ENCODE data around the gene MYO5B. TPM values are rescaled to one million over a fixed set of nuclear protein-coding genes. Genes with fewer than 3 reads are reported as not detected.

The MYO5B gene
- polyA plus RNA-seq, 1 of the 3 experiments (the other 2 are of a cell fraction), result 1.3 TPM

DNA sequence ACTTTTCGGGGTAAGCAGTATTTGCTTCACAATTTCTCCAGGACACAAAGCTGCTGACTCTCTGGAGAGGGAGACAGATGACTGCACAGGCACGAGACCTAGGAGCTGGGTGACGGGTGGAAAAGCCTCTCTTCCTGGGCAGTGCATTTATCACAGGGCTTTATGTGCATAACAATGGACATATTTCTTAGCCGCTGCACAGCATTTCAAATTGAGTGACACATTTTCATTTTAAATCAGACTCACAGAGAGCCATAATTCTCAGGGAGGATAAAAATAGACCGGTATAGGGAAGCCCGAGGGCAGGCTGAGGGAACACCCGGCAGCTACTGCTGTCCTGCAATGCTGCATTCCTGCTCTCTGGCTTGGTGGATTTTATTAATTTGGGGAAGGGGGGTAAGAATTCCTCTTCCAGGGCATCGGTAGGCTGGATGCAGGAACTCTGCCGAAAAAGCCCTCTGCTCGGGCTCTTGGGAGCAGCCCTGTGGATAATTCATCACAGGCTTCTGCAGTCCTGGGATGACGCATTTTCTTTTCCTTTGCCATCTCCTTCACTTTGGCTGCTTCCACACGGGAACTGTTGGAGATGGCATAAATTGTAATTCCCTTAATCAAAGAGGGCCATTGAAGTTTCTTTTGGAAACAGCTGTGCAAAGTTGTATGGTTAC is 273.5 kb downstream of the MYO5B start:
- ChIA-PET CTCF (interaction anchor here (0.6 to 1.7 kb wide), 3 partner anchors 22 to 435 kb away, joined by 3 to 4 read pairs (median 3); no protein-coding TSS in a partner anchor), POLR2A (interaction anchor here (0.6 kb wide), 1 partner anchor 378 kb away, joined by 3 read pairs; no protein-coding TSS in a partner anchor)
- Histone ChIP-seq H3K4me2 (peak overlapping the region; percentile 72), H3K9me3 (no peaks in the 10 kb centered on the region), H2AFZ (ENCODE audit: low read depth) (peak overlapping the region; percentile 13; the same call in 1 of the 2 replicates), H3K27me3 (ENCODE audit: insufficient read depth) (no peaks in the 10 kb centered on the region), H3K79me2 (ENCODE audit: insufficient read depth) (no peaks in the 10 kb centered on the region), H4K20me1 (ENCODE audit: insufficient read depth) (no peaks in the 10 kb centered on the region), H3K9me2 (no peaks in the 10 kb centered on the region), H3K4me3 (ENCODE audit: low read depth in 2 of 2, low read length in 1 of 2) (peak overlapping the region in 1 of 2 experiments; percentile 31; a peak in 1 of 4 replicates), H3K9ac (no peak overlapping the region), H3K4me1 (ENCODE audit: control insufficient read depth in 1 of 2, insufficient read depth in 2 of 2, low read depth in 1 of 2, low read length in 1 of 2) (peaks cover 5 to 12% of the 10 kb centered on the region in 2 experiments), H3K27ac (ENCODE audit: low read depth in 2 of 2, low read length in 1 of 2) (peak overlapping the region; percentile 50 to 78; a peak in 3 of 4 replicates), H3F3A (replicated peaks; ENCODE audit: insufficient read depth) (peaks cover 16% of the 10 kb centered on the region), H3K36me3 (replicated peaks in 1 of 2; ENCODE audit: control insufficient read depth in 1 of 2, insufficient read depth in 2 of 2, low read length in 1 of 2) (no peaks in the 10 kb centered on the region)
- 22% methylated on average over 11 of the region's 12 CpGs for WGBS (ENCODE audit: low lambda C conversion rate)
- peak; percentile 26 for DNase-seq
- TF ChIP-seq TCF12 (IDR thresholded peaks at IDR 0.05) (0 out of 2 replicates have a peak, but pooled peaks have one; percentile 4), TEAD4 (IDR thresholded peaks at IDR 0.05; ENCODE audit: borderline replicate concordance, insufficient read depth) (no peak), EZH2phosphoT487 (IDR thresholded peaks at IDR 0.05; ENCODE audit: borderline replicate concordance, low read depth) (no peak), FOXM1 (IDR thresholded peaks at IDR 0.05; ENCODE audit: low read depth) (no peak)
- TF ChIP-seq, protein P1, sequence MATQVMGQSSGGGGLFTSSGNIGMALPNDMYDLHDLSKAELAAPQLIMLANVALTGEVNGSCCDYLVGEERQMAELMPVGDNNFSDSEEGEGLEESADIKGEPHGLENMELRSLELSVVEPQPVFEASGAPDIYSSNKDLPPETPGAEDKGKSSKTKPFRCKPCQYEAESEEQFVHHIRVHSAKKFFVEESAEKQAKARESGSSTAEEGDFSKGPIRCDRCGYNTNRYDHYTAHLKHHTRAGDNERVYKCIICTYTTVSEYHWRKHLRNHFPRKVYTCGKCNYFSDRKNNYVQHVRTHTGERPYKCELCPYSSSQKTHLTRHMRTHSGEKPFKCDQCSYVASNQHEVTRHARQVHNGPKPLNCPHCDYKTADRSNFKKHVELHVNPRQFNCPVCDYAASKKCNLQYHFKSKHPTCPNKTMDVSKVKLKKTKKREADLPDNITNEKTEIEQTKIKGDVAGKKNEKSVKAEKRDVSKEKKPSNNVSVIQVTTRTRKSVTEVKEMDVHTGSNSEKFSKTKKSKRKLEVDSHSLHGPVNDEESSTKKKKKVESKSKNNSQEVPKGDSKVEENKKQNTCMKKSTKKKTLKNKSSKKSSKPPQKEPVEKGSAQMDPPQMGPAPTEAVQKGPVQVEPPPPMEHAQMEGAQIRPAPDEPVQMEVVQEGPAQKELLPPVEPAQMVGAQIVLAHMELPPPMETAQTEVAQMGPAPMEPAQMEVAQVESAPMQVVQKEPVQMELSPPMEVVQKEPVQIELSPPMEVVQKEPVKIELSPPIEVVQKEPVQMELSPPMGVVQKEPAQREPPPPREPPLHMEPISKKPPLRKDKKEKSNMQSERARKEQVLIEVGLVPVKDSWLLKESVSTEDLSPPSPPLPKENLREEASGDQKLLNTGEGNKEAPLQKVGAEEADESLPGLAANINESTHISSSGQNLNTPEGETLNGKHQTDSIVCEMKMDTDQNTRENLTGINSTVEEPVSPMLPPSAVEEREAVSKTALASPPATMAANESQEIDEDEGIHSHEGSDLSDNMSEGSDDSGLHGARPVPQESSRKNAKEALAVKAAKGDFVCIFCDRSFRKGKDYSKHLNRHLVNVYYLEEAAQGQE (IDR thresholded peaks at IDR 0.05; ENCODE audit: low read depth, low read length), result no peak
- TF ChIP-seq, protein P2, sequence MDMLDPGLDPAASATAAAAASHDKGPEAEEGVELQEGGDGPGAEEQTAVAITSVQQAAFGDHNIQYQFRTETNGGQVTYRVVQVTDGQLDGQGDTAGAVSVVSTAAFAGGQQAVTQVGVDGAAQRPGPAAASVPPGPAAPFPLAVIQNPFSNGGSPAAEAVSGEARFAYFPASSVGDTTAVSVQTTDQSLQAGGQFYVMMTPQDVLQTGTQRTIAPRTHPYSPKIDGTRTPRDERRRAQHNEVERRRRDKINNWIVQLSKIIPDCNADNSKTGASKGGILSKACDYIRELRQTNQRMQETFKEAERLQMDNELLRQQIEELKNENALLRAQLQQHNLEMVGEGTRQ (IDR thresholded peaks at IDR 0.05; ENCODE audit: borderline replicate concordance, low read depth, low read length), result no peak

DNA sequence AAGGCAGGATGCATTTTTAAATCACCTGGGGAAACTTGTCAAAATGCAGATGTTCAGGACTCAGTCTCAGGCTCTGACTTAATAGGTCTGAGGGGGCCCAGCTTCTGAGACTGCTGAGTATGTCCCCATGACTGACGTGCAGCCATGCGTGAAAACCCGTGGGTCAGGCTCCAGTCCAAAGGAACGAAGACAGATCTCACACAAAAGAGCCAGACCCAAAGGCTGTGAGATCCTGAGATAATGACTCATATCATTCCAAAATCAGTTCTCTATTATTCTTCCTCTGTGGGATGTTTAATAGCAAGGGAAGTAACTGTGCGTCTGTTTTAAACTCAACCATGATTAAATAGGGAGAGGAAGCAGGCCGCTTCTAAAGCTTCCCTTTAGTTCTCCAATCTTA is 274.2 kb downstream of the MYO5B start:
- Histone ChIP-seq H2AFZ (ENCODE audit: low read depth) (0 out of 2 replicates have a peak overlapping the region, but pooled peaks have one; percentile 35), H3K27ac (ENCODE audit: low read depth in 2 of 2, low read length in 1 of 2) (peak overlapping the region; percentile 53 to 78; a peak in 3 of 4 replicates), H3K9me3 (no peaks in the 10 kb centered on the region), H3K36me3 (replicated peaks in 1 of 2; ENCODE audit: control insufficient read depth in 1 of 2, insufficient read depth in 2 of 2, low read length in 1 of 2) (no peaks in the 10 kb centered on the region), H3F3A (replicated peaks; ENCODE audit: insufficient read depth) (peaks cover 16% of the 10 kb centered on the region), H3K9me2 (no peaks in the 10 kb centered on the region), H3K4me3 (ENCODE audit: low read depth in 2 of 2, low read length in 1 of 2) (no peak overlapping the region), H3K9ac (no peak overlapping the region), H3K4me2 (peak overlapping the region; percentile 72), H3K4me1 (ENCODE audit: control insufficient read depth in 1 of 2, insufficient read depth in 2 of 2, low read depth in 1 of 2, low read length in 1 of 2) (peaks cover 5 to 12% of the 10 kb centered on the region in 2 experiments), H4K20me1 (ENCODE audit: insufficient read depth) (no peaks in the 10 kb centered on the region), H3K79me2 (ENCODE audit: insufficient read depth) (no peaks in the 10 kb centered on the region), H3K27me3 (ENCODE audit: insufficient read depth) (no peaks in the 10 kb centered on the region)
- WGBS (ENCODE audit: low lambda C conversion rate), result 16% methylated on average over 6 of the region's 6 CpGs
- ChIA-PET POLR2A (interaction anchor here (0.6 kb wide), 1 partner anchor 377 kb away, joined by 3 read pairs; no protein-coding TSS in a partner anchor), CTCF (interaction anchor here (1.7 kb wide), 1 partner anchor 284 kb away, joined by 4 read pairs; no protein-coding TSS in a partner anchor)
- peak; percentile 48 for DNase-seq
- peak in 1 of 2 experiments; percentile 69; a peak in 3 of 4 replicates for TF ChIP-seq EP300 (IDR thresholded peaks at IDR 0.05; ENCODE audit: borderline replicate concordance in 1 of 2, low read depth in 1 of 2, low read length in 1 of 2)
- TF ChIP-seq FOXJ3 (CRISPR knock-in tag; IDR thresholded peaks at IDR 0.05), result no peak
- TF ChIP-seq, protein P3, sequence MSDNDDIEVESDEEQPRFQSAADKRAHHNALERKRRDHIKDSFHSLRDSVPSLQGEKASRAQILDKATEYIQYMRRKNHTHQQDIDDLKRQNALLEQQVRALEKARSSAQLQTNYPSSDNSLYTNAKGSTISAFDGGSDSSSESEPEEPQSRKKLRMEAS (IDR thresholded peaks at IDR 0.05; ENCODE audit: low read depth), result no peak
- TF ChIP-seq, protein P1 (IDR thresholded peaks at IDR 0.05; ENCODE audit: low read depth, low read length), result no peak
- peak; percentile 71; the same call in 1 of the 2 replicates for TF ChIP-seq GATA2 (CRISPR knock-in tag; IDR thresholded peaks at IDR 0.05)
- TF ChIP-seq YY1 (IDR thresholded peaks at IDR 0.05; ENCODE audit: low read depth), result no peak
- TF ChIP-seq MEF2A (IDR thresholded peaks at IDR 0.05; ENCODE audit: borderline replicate concordance, low read depth), result no peak
- TF ChIP-seq NFIC (IDR thresholded peaks at IDR 0.05; ENCODE audit: borderline replicate concordance), result peak; percentile 50; the same call in 1 of the 2 replicates
- TF ChIP-seq, protein P4, sequence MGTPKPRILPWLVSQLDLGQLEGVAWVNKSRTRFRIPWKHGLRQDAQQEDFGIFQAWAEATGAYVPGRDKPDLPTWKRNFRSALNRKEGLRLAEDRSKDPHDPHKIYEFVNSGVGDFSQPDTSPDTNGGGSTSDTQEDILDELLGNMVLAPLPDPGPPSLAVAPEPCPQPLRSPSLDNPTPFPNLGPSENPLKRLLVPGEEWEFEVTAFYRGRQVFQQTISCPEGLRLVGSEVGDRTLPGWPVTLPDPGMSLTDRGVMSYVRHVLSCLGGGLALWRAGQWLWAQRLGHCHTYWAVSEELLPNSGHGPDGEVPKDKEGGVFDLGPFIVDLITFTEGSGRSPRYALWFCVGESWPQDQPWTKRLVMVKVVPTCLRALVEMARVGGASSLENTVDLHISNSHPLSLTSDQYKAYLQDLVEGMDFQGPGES (IDR thresholded peaks at IDR 0.05; ENCODE audit: low read depth, low read length), result no peak
- TF ChIP-seq RXRA (IDR thresholded peaks at IDR 0.05; ENCODE audit: borderline replicate concordance, low read depth), result no peak; the same call in 1 of the 2 replicates

Measured in SK-N-SH (cell line).